Testis (tissue), 3 donors: ENCODE data around the gene ANKRD16. TPM values are rescaled to one million over a fixed set of nuclear protein-coding genes. Genes with fewer than 3 reads are reported as not detected.

Experiments used
- DNase-seq: peaks from one replicate; pipeline ENCODE4 v3.0.0-alpha.2; 2019
- H3K27ac ChIP-seq, 2 donors: fragments of 200-600 bp; sonication (generic); one replicate each; pipeline ENCODE4 v1.5.1; 2019
- H3K27me3 ChIP-seq: fragments of 200-600 bp; sonication (generic); one replicate; pipeline ENCODE4 v1.5.1; 2019
- H3K36me3 ChIP-seq: fragments of 200-600 bp; sonication (generic); one replicate; pipeline ENCODE4 v1.5.1; 2017; ENCODE audit warnings: low read depth; ENCODE audit errors: missing control alignments
- H3K4me1 ChIP-seq: fragments of 200-600 bp; sonication (generic); one replicate; pipeline ENCODE4 v1.5.1; 2019
- H3K4me3 ChIP-seq, 2 donors: fragments of 200-600 bp; sonication (generic); one replicate each; pipeline ENCODE4 v1.5.1; 2017 to 2019
- H3K9me3 ChIP-seq: fragments of 200-600 bp; sonication (generic); one replicate; pipeline ENCODE4 v1.5.1; 2017
- POLR2A ChIP-seq: fragments of 450-650 bp; IDR thresholded peaks from one replicate; pipeline ENCODE4 v1.6.1; 2017; ENCODE audit warnings: antibody characterized with exemption, mild to moderate bottlenecking, moderate library complexity
- WGBS, 2 donors: methylation state at CpG; one replicate each; pipeline ENCODE4 v1.1.5; 2018; 5-methylcytosine and 5-hydroxymethylcytosine counted together
- intact Hi-C: fragments of 100-400 bp; cut with DNase I; formaldehyde crosslinking; loops from one replicate; pipeline ENCODE4 v1.15.1; 2023; ENCODE audit warnings: low total_unique reads
- polyA plus RNA-seq: library from polyadenylated mRNA; stranded (reverse); fragments of 350-450 nt; fragmentation: Illumina TruSeq; extraction: RNeasy Lipid Tissue Mini Kit (QIAGEN cat#74804); gene quantifications from one replicate; pipeline ENCODE4 v1.2.3, GENCODE V29; 2014; ENCODE audit warnings: low read depth, low replicate concordance; ENCODE audit not compliant: insufficient read depth
- total RNA-seq, 2 donors: library from RNA; depleted of rRNA; stranded (reverse); fragments of >200 nt; gene quantifications; one replicate each; pipeline ENCODE4 v1.2.3, GENCODE V29; 2016
- TF ChIP-seq, protein P1 (sequence below), 3 experiments: fragments of 450-650 bp in 2 of 3; fragments of 200-600 bp in 1 of 3; sonication (generic) in 1 of 3; IDR thresholded peaks; one replicate each; pipeline ENCODE4 v1.5.1; 2016 to 2019; ENCODE audit warnings: antibody characterized with exemption in 3 of 3, mild to moderate bottlenecking in 2 of 3, moderate library complexity in 1 of 3

The ANKRD16 gene
- total and polyA plus RNA-seq, 3 donors from 2014 or later: 14.2 to 32.1 (median 30.3) TPM

- TF ChIP-seq, protein P1, sequence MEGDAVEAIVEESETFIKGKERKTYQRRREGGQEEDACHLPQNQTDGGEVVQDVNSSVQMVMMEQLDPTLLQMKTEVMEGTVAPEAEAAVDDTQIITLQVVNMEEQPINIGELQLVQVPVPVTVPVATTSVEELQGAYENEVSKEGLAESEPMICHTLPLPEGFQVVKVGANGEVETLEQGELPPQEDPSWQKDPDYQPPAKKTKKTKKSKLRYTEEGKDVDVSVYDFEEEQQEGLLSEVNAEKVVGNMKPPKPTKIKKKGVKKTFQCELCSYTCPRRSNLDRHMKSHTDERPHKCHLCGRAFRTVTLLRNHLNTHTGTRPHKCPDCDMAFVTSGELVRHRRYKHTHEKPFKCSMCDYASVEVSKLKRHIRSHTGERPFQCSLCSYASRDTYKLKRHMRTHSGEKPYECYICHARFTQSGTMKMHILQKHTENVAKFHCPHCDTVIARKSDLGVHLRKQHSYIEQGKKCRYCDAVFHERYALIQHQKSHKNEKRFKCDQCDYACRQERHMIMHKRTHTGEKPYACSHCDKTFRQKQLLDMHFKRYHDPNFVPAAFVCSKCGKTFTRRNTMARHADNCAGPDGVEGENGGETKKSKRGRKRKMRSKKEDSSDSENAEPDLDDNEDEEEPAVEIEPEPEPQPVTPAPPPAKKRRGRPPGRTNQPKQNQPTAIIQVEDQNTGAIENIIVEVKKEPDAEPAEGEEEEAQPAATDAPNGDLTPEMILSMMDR (IDR thresholded peaks at IDR 0.05): no peak
- TF ChIP-seq POLR2A: no peak
- H3K4me1 ChIP-seq: no peaks in the 10 kb centered on the region
- no peak overlapping the region for H3K27ac ChIP-seq
- no peaks in the 10 kb centered on the region for H3K27me3 ChIP-seq
- intact Hi-C loops: no loop called here
- no peak for DNase-seq
- H3K4me3 ChIP-seq: no peak overlapping the region
- WGBS, 2 donors: 88 to 95% methylated on average over 5 of the region's 5 CpGs
- no peaks in the 10 kb centered on the region for H3K9me3 ChIP-seq
- H3K36me3 ChIP-seq: no peaks in the 10 kb centered on the region
Observed at GRCh38 chr10:5906651-5907050, 17.0 kb upstream of the ANKRD16 start.

GRCh38 chr10:5905854-5906507 is 16.3 kb upstream of the ANKRD16 start:
- H3K4me3 ChIP-seq: no peak overlapping the region
- no peaks in the 10 kb centered on the region for H3K9me3 ChIP-seq
- TF ChIP-seq, protein P1 (IDR thresholded peaks at IDR 0.05): no peak
- no peak for TF ChIP-seq POLR2A
- H3K4me1 ChIP-seq: no peaks in the 10 kb centered on the region
- H3K36me3 ChIP-seq: no peaks in the 10 kb centered on the region
- intact Hi-C loops: no loop called here
- H3K27ac ChIP-seq: no peak overlapping the region
- 89 to 92% methylated on average over 11 to 13 of the region's 13 CpGs for WGBS, 2 donors
- H3K27me3 ChIP-seq: no peaks in the 10 kb centered on the region
- DNase-seq: no peak

GRCh38 chr10:5904227-5904626 is 14.5 kb upstream of the ANKRD16 start:
- no peaks in the 10 kb centered on the region for H3K4me1 ChIP-seq
- H3K9me3 ChIP-seq: no peaks in the 10 kb centered on the region
- no peak overlapping the region for H3K4me3 ChIP-seq
- intact Hi-C loops: no loop called here
- TF ChIP-seq, protein P1 (IDR thresholded peaks at IDR 0.05): no peak
- no peak for TF ChIP-seq POLR2A
- no peaks in the 10 kb centered on the region for H3K27me3 ChIP-seq
- H3K27ac ChIP-seq: no peak overlapping the region
- WGBS, 2 donors: 70 to 75% methylated on average over 4 of the region's 4 CpGs
- DNase-seq: no peak
- no peaks in the 10 kb centered on the region for H3K36me3 ChIP-seq

GRCh38 chr10:5903563-5903962 is 13.9 kb upstream of the ANKRD16 start:
- no peaks in the 10 kb centered on the region for H3K9me3 ChIP-seq
- no peaks in the 10 kb centered on the region for H3K36me3 ChIP-seq
- no peaks in the 10 kb centered on the region for H3K4me1 ChIP-seq
- 95 to 97% methylated on average over 6 of the region's 6 CpGs for WGBS, 2 donors
- DNase-seq: no peak
- no peak overlapping the region for H3K27ac ChIP-seq
- intact Hi-C loops: no loop called here
- H3K27me3 ChIP-seq: no peaks in the 10 kb centered on the region
- TF ChIP-seq, protein P1 (IDR thresholded peaks at IDR 0.05): no peak
- TF ChIP-seq POLR2A: no peak
- H3K4me3 ChIP-seq: no peak overlapping the region
